ENCODE data around the gene MPRIP. TPM values are rescaled to one million over a fixed set of nuclear protein-coding genes. Genes with fewer than 3 reads are reported as not detected.

The MPRIP gene
- total RNA-seq, 1 experiment from 2014 or later, result 132 TPM

DNA sequence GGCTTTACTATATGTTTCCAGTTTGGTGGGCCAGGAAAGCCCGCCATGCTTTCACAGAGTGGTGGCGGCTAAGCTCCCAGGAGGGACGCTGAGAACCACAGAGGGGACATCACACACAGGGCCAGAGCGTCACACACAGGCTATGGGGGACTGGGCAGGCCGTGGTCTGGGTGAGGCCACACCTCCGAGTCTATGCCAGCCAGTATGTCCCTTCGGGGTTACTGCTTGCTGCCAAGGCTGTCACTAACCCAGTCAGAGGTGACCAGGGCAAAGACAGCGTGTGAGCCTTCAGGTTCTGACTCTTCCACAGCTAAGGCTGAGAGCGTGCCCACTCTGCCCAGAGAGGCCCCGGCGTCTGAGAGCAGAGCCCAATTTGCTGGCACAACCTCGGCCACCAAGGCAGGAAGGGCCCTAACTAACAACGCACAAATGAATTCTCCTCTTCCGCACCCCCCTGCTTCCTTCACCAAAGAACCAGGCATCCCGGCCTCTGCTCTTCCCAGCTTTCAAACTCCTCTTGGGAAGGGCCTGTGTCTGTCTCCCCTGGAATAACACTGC, 161.0 kb downstream of the MPRIP start:
- no peak overlapping the region for H2AK5ac ChIP-seq (ENCODE audit: insufficient read length, low read length)
- Mint-ChIP-seq H3K27me3 (ENCODE audit: low read depth) (no peaks in the 10 kb centered on the region), H3K36me3 (ENCODE audit: insufficient read depth in 1 of 3, low read depth in 3 of 3) (no peaks in the 10 kb centered on the region), H3K4me1 (no peaks in the 10 kb centered on the region), H3K9me3 (no peaks in the 10 kb centered on the region), H3K4me3 (no peak overlapping the region), H3K27ac (no peak overlapping the region; a peak in 2 of 7 replicates)
- no peak overlapping the region for H3K56ac ChIP-seq (ENCODE audit: insufficient read length, low read depth, low read length)
- no peak overlapping the region for H3K23ac ChIP-seq (ENCODE audit: insufficient read length, low read depth, low read length)
- H3K18ac ChIP-seq (ENCODE audit: insufficient read length, low read depth, low read length), result no peak overlapping the region
- H2BK15ac ChIP-seq (ENCODE audit: low read depth, low read length), result no peak overlapping the region
- no peak overlapping the region for H3K27ac ChIP-seq (ENCODE audit: insufficient read length, low read depth, low read length)
- H2AFZ ChIP-seq (ENCODE audit: low read length), result no peak overlapping the region
- H3K23me2 ChIP-seq (ENCODE audit: insufficient read length, low read depth, low read length, poor library complexity, severe bottlenecking), result peaks cover 3% of the 10 kb centered on the region
- TF ChIP-seq, protein P1, sequence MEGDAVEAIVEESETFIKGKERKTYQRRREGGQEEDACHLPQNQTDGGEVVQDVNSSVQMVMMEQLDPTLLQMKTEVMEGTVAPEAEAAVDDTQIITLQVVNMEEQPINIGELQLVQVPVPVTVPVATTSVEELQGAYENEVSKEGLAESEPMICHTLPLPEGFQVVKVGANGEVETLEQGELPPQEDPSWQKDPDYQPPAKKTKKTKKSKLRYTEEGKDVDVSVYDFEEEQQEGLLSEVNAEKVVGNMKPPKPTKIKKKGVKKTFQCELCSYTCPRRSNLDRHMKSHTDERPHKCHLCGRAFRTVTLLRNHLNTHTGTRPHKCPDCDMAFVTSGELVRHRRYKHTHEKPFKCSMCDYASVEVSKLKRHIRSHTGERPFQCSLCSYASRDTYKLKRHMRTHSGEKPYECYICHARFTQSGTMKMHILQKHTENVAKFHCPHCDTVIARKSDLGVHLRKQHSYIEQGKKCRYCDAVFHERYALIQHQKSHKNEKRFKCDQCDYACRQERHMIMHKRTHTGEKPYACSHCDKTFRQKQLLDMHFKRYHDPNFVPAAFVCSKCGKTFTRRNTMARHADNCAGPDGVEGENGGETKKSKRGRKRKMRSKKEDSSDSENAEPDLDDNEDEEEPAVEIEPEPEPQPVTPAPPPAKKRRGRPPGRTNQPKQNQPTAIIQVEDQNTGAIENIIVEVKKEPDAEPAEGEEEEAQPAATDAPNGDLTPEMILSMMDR (conservative IDR thresholded peaks at IDR 0.05), result no peak
- no peak overlapping the region for H3K14ac ChIP-seq (ENCODE audit: insufficient read depth, low read length)
- H2BK5ac ChIP-seq (ENCODE audit: insufficient read length, low read length), result no peak overlapping the region
- no peaks in the 10 kb centered on the region for H3K9me3 ChIP-seq (ENCODE audit: control insufficient read depth, low read depth, low read length)
- no peaks in the 10 kb centered on the region for H3K79me1 ChIP-seq (ENCODE audit: insufficient read depth, low read depth, low read length, poor library complexity, severe bottlenecking)
- H4K8ac ChIP-seq (replicated peaks; ENCODE audit: insufficient read length, low read depth, low read length), result no peak overlapping the region
- no peaks in the 10 kb centered on the region for H3K4me1 ChIP-seq (ENCODE audit: insufficient read depth, low read length)
- H2BK120ac ChIP-seq (ENCODE audit: low read depth, low read length, poor library complexity, severe bottlenecking), result no peak overlapping the region
- H4K91ac ChIP-seq (ENCODE audit: insufficient read length, low read depth, low read length), result no peak overlapping the region
- H3T11ph ChIP-seq (ENCODE audit: low read length), result no peak overlapping the region
- no peak overlapping the region for H4K5ac ChIP-seq (ENCODE audit: insufficient read length, low read depth, low read length)
- H3K4ac ChIP-seq (ENCODE audit: low read depth, low read length), result no peak overlapping the region
- no peaks in the 10 kb centered on the region for H3K79me2 ChIP-seq (ENCODE audit: insufficient read depth, low read length)
- no peaks in the 10 kb centered on the region for H3K27me3 ChIP-seq (ENCODE audit: insufficient read depth, low read length)
- no peak overlapping the region for H3K4me2 ChIP-seq (ENCODE audit: insufficient read depth, insufficient read length, low read length)
- WGBS (ENCODE audit: extremely low coverage, insufficient read length, low lambda C conversion rate), result no CpG with 5 or more reads among the region's 15 CpGs
- no peak overlapping the region for H3K9ac ChIP-seq (ENCODE audit: extremely low read depth, insufficient read length, low read length)
- H4K20me1 ChIP-seq (ENCODE audit: control insufficient read depth, insufficient read depth, insufficient read length), result no peaks in the 10 kb centered on the region
- no peak overlapping the region for H2BK20ac ChIP-seq (ENCODE audit: low read depth, low read length, poor library complexity, severe bottlenecking)
- H2BK12ac ChIP-seq (ENCODE audit: insufficient read length, low read depth, low read length), result no peak overlapping the region
- no peak for DNase-seq

All from H9 (cell line).